Transverse colon (tissue), 4 donors: ENCODE data around the gene PRDX2. TPM values are rescaled to one million over a fixed set of nuclear protein-coding genes. Genes with fewer than 3 reads are reported as not detected.

Experiments
- DNase-seq: peaks from one replicate; pipeline ENCODE4 v3.0.0-alpha.2; 2019
- H3K27ac ChIP-seq, 4 donors: fragments of 200-600 bp; sonication (generic); 2 replicates each; pipeline ENCODE4 v1.5.1; 2016 to 2018; ENCODE audit warnings: inconsistent platforms in 4 of 4
- H3K27me3 ChIP-seq: fragments of 200-600 bp; sonication (generic); 2 replicates; pipeline ENCODE4 v1.5.1; 2017; ENCODE audit warnings: inconsistent platforms
- H3K36me3 ChIP-seq, 4 donors: fragments of 200-600 bp; sonication (generic); 2 replicates each; pipeline ENCODE4 v1.5.1; 2017 to 2019; ENCODE audit warnings: inconsistent platforms in 4 of 4
- H3K4me1 ChIP-seq, 4 donors: fragments of 200-600 bp; sonication (generic); 2 replicates each; pipeline ENCODE4 v1.5.1; 2017 to 2020; ENCODE audit warnings: inconsistent platforms in 4 of 4
- H3K4me3 ChIP-seq, 4 donors: fragments of 200-600 bp; sonication (generic); 1 replicate in 1 of 4; 2 replicates in 3 of 4; pipeline versions ENCODE4 v1.5.1 to v1.6.1; 2017 to 2019; ENCODE audit warnings: inconsistent platforms in 4 of 4
- H3K9me3 ChIP-seq, 2 donors: fragments of 200-600 bp; sonication (generic); 2 replicates each; pipeline ENCODE4 v1.5.1; 2017 to 2019; ENCODE audit warnings: inconsistent platforms in 2 of 2
- EP300 ChIP-seq: sonication (generic); formaldehyde crosslinking; IDR thresholded peaks from one replicate; pipeline ENCODE4 v1.6.1; 2017; ENCODE audit warnings: antibody characterized with exemption, low read depth
- POLR2A ChIP-seq: fragments of 450-650 bp; IDR thresholded peaks from one replicate; pipeline ENCODE4 v1.6.1; 2016; ENCODE audit warnings: antibody characterized with exemption, mild to moderate bottlenecking, moderate library complexity
- POLR2AphosphoS5 ChIP-seq, 3 donors: sonication (generic); formaldehyde crosslinking; IDR thresholded peaks; one replicate each; pipeline ENCODE4 v1.6.1; 2016; ENCODE audit warnings: antibody characterized with exemption in 3 of 3
- WGBS, 2 donors: methylation state at CpG; one replicate each; pipeline ENCODE4 v1.1.5; 2018; ENCODE audit warnings: low coverage in 1 of 2; 5-methylcytosine and 5-hydroxymethylcytosine counted together
- in situ Hi-C, 4 donors: fragments of 200-750 bp; cut with MboI; loops; one replicate each; pipeline versions ENCODE4 v1.15.0 to v1.15.1; 2017; ENCODE audit warnings: low sequenced_read_pairs in 3 of 4, low pct_ligation_motif_present in 1 of 4, low pct_unique_long_range_greater_than_20kb in 1 of 4
- intact Hi-C: fragments of 100-400 bp; cut with DNase I; formaldehyde crosslinking; loops from one replicate; pipeline ENCODE4 v1.15.1; 2023; ENCODE audit warnings: low total_unique reads
- total RNA-seq, 4 donors: library from RNA; depleted of rRNA; stranded (reverse); fragments of >200 nt; gene quantifications; one replicate each; pipeline ENCODE4 v1.1.0, GENCODE V29; 2016
- TF ChIP-seq, protein P1 (sequence below), 5 experiments: fragments of 200-600 bp in 3 of 5; fragments of 450-650 bp in 2 of 5; sonication (generic) in 3 of 5; IDR thresholded peaks; 1 replicate in 2 of 5; 2 replicates in 3 of 5; pipeline ENCODE4 v1.5.1; 2016 to 2017; ENCODE audit warnings: antibody characterized with exemption in 5 of 5, inconsistent platforms in 3 of 5, mild to moderate bottlenecking in 2 of 5, moderate library complexity in 1 of 5

Gene PRDX2
- total RNA-seq, 4 donors from 2014 or later, result 172 to 357 (median 198) TPM

DNA sequence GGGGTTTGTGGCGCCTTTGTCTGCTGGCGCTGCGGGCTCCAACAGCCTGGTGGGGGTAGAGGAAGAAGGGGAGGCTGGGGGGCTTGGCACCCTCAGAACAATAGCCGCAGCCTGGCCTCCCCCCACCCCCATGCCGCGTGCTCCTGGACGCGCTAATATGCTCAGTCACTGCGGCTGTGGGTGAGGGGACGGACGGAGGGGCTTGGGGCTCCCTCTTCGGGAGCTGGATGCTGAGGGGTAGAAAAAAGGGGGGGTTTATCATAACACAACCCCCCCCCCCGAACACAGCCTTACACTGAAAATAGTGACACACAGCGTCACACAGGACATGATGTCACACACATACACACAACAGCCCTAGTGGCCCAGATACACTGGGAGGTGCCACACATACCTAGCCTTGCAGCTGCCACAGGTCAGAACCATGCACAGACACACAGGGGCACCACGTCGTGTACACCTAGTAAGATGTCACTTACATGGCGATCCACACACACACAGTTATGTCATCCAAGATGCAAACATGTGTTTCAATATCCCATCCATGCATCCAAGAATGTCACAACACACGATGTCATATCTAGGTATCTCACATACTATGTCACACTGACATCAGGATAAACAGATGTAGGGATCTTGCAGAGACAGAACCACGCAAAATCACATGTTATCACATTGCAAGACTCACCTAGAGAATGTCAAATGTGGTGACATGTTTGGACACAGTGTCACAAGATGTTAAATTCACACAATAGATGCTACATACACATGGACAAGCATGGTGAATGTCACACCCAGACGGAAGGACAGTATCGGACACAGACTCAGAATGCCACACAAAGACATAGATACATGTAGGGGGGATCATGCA, 37.5 kb upstream of the PRDX2 start:
- intact Hi-C loops (no loop called here), in situ Hi-C loops (no loop called here)
- Histone ChIP-seq H3K27me3 (peaks cover 99% of the 10 kb centered on the region), H3K27ac (no peak overlapping the region), H3K9me3 (no peaks in the 10 kb centered on the region), H3K36me3 (no peaks in the 10 kb centered on the region), H3K4me3 (peak overlapping the region in 1 of 4 donors; percentile 46), H3K4me1 (peaks cover 11 to 29% (median 24%) of the 10 kb centered on the region in 4 donors)
- TF ChIP-seq POLR2A (no peak), POLR2AphosphoS5 (IDR thresholded peaks at IDR 0.05) (no peak), EP300 (no peak)
- TF ChIP-seq, protein P1, sequence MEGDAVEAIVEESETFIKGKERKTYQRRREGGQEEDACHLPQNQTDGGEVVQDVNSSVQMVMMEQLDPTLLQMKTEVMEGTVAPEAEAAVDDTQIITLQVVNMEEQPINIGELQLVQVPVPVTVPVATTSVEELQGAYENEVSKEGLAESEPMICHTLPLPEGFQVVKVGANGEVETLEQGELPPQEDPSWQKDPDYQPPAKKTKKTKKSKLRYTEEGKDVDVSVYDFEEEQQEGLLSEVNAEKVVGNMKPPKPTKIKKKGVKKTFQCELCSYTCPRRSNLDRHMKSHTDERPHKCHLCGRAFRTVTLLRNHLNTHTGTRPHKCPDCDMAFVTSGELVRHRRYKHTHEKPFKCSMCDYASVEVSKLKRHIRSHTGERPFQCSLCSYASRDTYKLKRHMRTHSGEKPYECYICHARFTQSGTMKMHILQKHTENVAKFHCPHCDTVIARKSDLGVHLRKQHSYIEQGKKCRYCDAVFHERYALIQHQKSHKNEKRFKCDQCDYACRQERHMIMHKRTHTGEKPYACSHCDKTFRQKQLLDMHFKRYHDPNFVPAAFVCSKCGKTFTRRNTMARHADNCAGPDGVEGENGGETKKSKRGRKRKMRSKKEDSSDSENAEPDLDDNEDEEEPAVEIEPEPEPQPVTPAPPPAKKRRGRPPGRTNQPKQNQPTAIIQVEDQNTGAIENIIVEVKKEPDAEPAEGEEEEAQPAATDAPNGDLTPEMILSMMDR (IDR thresholded peaks at IDR 0.05), result no peak
- 20% methylated on average over 20 of the region's 21 CpGs; no CpG with 5 or more reads in 1 of the 2 donors for WGBS, 2 donors
- no peak for DNase-seq

DNA sequence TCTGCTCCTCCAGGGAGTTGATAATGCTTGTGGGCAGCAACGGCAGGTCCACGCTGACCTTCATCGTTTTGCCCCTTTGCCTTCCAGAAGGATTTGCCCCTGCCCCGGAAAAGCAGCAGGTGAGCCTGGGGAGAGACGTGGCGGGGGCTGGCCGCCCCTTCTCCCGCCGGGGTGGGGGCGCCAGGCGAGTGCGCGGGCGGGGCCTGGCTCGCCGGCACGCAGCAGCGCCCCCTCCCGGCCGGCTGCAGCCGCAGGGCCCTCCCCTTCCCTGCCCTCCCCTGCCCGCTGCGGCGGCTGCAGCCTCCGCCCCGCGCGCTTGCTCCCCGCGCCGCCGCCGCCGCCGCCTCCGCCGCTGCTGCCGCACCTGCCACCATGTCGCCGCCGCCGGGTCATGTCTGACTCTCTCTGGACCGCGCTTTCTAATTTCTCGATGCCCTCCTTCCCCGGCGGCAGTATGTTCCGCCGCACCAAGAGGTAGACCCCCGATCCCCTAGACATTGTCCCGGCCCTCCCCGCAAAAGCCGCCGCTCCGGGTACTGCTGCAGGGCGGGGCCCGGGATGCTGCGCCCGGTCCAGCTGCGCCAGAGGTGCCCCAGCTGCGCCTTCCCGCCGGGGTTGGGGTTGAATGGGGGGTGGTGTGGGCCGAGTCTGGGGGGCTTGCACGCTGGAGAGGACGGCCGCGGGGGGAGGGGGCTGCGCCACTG, 36.7 kb upstream of the PRDX2 start, which contains the start of gene MAST1:
Gene MAST1, plus strand, starts transcription at position 334 of the 704 bp plus-strand sequence. Its CDS starts 58 bp downstream, at position 392.
- in situ Hi-C loops, result no loop called here
- H3K4me3 ChIP-seq, result peak within 1 kb of the TSS in 2 of 4 donors; percentile 28 to 46
- H3K4me1 ChIP-seq, result peaks cover 16 to 35% (median 31%) of the 10 kb centered on the region in 4 donors
- peak; percentile 46 for DNase-seq
- H3K27me3 ChIP-seq, result peaks cover 99% of the 10 kb centered on the region
- H3K9me3 ChIP-seq, result no peaks in the 10 kb centered on the region
- no peak within 1 kb of the TSS for H3K27ac ChIP-seq
- WGBS, 2 donors, result 0% methylated on average over 22 of the region's 69 CpGs; no CpG with 5 or more reads in 1 of the 2 donors
- intact Hi-C loops, result no loop called here
- H3K36me3 ChIP-seq, result no peaks in the 10 kb centered on the region
- TF ChIP-seq EP300, result no peak
- TF ChIP-seq, protein P1 (IDR thresholded peaks at IDR 0.05), result peak in 3 of 5 experiments; percentile 36 to 48 (median 40)

DNA sequence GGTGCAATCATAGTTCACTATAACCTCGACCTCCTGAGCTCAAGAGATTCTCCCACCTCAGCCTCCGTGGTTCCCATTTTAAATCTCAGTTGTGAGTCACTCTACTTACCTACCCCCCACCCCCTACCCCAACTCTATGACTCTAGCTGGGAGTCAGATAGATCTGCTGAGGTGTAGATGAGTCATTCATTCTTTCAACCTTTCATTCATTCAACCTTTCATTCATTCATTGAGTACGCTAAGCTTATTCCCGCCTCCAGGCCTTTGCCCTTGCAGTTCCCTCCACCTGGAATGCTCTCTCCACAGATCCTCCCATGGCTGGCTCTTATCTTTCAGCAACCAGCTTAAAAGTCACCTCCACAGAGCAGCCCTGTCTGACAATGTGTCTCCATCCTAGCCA, 35.6 kb upstream of the PRDX2 start:
- Histone ChIP-seq H3K9me3 (no peaks in the 10 kb centered on the region), H3K36me3 (no peaks in the 10 kb centered on the region), H3K27me3 (peaks cover 99% of the 10 kb centered on the region), H3K4me3 (no peak overlapping the region), H3K4me1 (peaks cover 18 to 45% (median 40%) of the 10 kb centered on the region in 4 donors), H3K27ac (no peak overlapping the region)
- intact Hi-C loops (no loop called here), in situ Hi-C loops (no loop called here)
- no peak for DNase-seq
- WGBS, 2 donors, result 51 to 65% methylated on average over 3 to 4 of the region's 4 CpGs
- TF ChIP-seq EP300 (no peak), POLR2AphosphoS5 (IDR thresholded peaks at IDR 0.05) (no peak), POLR2A (no peak)
- TF ChIP-seq, protein P1 (IDR thresholded peaks at IDR 0.05), result no peak

DNA sequence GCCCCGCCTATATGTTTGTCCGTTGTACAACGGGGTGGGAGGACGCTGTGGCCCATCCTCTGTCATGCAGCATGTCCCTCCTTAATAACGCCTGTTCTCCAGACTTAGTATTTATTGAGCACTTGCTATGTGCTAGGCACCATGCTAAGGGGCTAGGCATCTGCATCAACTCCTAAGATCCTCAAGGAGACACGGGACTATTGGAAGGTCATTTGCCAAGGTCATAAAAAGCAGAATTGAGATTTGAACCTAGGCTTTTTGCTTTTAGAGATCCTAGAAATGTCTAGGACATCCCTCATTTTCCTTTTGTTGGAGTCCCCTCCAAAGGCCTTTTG, 34.9 kb upstream of the PRDX2 start:
- in situ Hi-C loops (no loop called here), intact Hi-C loops (no loop called here)
- DNase-seq, result no peak
- H3K36me3 ChIP-seq, result no peaks in the 10 kb centered on the region
- no peaks in the 10 kb centered on the region for H3K9me3 ChIP-seq
- H3K4me3 ChIP-seq, result no peak overlapping the region
- H3K27me3 ChIP-seq, result peaks cover 99% of the 10 kb centered on the region
- peaks cover 18 to 44% (median 38%) of the 10 kb centered on the region in 4 donors for H3K4me1 ChIP-seq
- no peak for TF ChIP-seq POLR2AphosphoS5 (IDR thresholded peaks at IDR 0.05)
- TF ChIP-seq EP300, result no peak
- no peak for TF ChIP-seq POLR2A
- TF ChIP-seq, protein P1 (IDR thresholded peaks at IDR 0.05), result no peak
- no peak overlapping the region for H3K27ac ChIP-seq
- 11% methylated on average over 6 of the region's 6 CpGs; no CpG with 5 or more reads in 1 of the 2 donors for WGBS, 2 donors
